Uterus (tissue), 2 donors: ENCODE data around the gene TMEM258.

Experiments used
- CTCF ChIP-seq, 4 experiments: fragments of 200-600 bp in 2 of 4; fragments of 450-650 bp in 2 of 4; sonication (generic) in 2 of 4; IDR thresholded peaks; one replicate each; pipeline ENCODE4 v1.5.1; 2016 to 2019; ENCODE audit warnings: antibody characterized with exemption in 4 of 4, mild to moderate bottlenecking in 2 of 4, moderate library complexity in 1 of 4
- POLR2A ChIP-seq, 2 donors: fragments of 450-650 bp; IDR thresholded peaks; one replicate each; pipeline ENCODE4 v1.6.1; 2016; ENCODE audit warnings: antibody characterized with exemption in 2 of 2, mild to moderate bottlenecking in 1 of 2, moderate library complexity in 1 of 2

- TF ChIP-seq CTCF (IDR thresholded peaks at IDR 0.05), result no peak
- TF ChIP-seq POLR2A (IDR thresholded peaks at IDR 0.05), result no peak
Measured at GRCh38 chr11:61791737-61792309, 576 bp downstream of the TMEM258 start.
